Mesodermal cell (in vitro differentiated cells): ENCODE data around the gene C1QTNF6.
"Not testable (repeated sequence)": the region's sequence is repeated elsewhere in the genome, so short reads cannot be mapped to it uniquely, and the experiment has no call there.

Experiments
- H3K27ac ChIP-seq: 2 replicates; pipeline ENCODE4 v1.7.0; 2013; ENCODE audit warnings: mild to moderate bottlenecking, low read depth, low read length, moderate library complexity; ENCODE audit not compliant: severe bottlenecking
- H3K36me3 ChIP-seq: 2 replicates; pipeline ENCODE4 v1.7.1; 2013; ENCODE audit warnings: mild to moderate bottlenecking, low read length, moderate library complexity; ENCODE audit not compliant: control insufficient read depth, insufficient read depth
- H3K4me1 ChIP-seq: one replicate; pipeline ENCODE4 v1.7.1; 2013; ENCODE audit warnings: mild to moderate bottlenecking, low read length; ENCODE audit not compliant: insufficient read depth, control insufficient read depth, poor library complexity, severe bottlenecking
- H3K4me3 ChIP-seq: 2 replicates; pipeline ENCODE4 v1.7.0; 2013; ENCODE audit warnings: low read length, control low read depth, mild to moderate bottlenecking; ENCODE audit not compliant: insufficient read depth, poor library complexity, severe bottlenecking; ENCODE audit errors: extremely low read depth
- H3K9me3 ChIP-seq: 2 replicates; pipeline ENCODE4 v1.7.1; 2013; ENCODE audit warnings: mild to moderate bottlenecking, low read length, moderate library complexity; ENCODE audit not compliant: control insufficient read depth
- WGBS, 2 experiments: methylation state at CpG; one replicate each; pipeline ENCODE4 v1.1.5; 2013; ENCODE audit warnings: missing lambda C conversion rate in 2 of 2; ENCODE audit not compliant: insufficient coverage in 2 of 2; 5-methylcytosine and 5-hydroxymethylcytosine counted together

The C1QTNF6 gene

GRCh38 chr22:37172266-37173245, 15.5 kb downstream of the C1QTNF6 start:
- no peak overlapping the region for H3K27ac ChIP-seq
- 84 to 90% methylated on average over 12 of the region's 14 CpGs for WGBS, 2 experiments
- no peaks in the 10 kb centered on the region for H3K9me3 ChIP-seq
- H3K36me3 ChIP-seq = no peaks in the 10 kb centered on the region
- no peak overlapping the region for H3K4me3 ChIP-seq
- peaks cover 13% of the 10 kb centered on the region for H3K4me1 ChIP-seq

GRCh38 chr22:37171662-37172061, 16.4 kb downstream of the C1QTNF6 start:
- Histone ChIP-seq H3K36me3 (no peaks in the 10 kb centered on the region), H3K9me3 (no peaks in the 10 kb centered on the region), H3K27ac (no peak overlapping the region), H3K4me3 (no peak overlapping the region), H3K4me1 (peaks cover 6% of the 10 kb centered on the region)
- 86 to 98% methylated on average over 1 to 3 of the region's 5 CpGs for WGBS, 2 experiments

- 91 to 92% methylated on average over 11 to 12 of the region's 16 CpGs for WGBS, 2 experiments
- H3K36me3 ChIP-seq, H3K27ac ChIP-seq, H3K9me3 ChIP-seq, H3K4me1 ChIP-seq, H3K4me3 ChIP-seq: not testable (repeated sequence)
These were observed 17.2 kb downstream of the C1QTNF6 start for GRCh38 chr22:37170689-37171405.

- Histone ChIP-seq H3K27ac (no peak overlapping the region), H3K4me3 (no peak overlapping the region), H3K36me3 (no peaks in the 10 kb centered on the region), H3K4me1 (no peaks in the 10 kb centered on the region), H3K9me3 (no peaks in the 10 kb centered on the region)
- WGBS, 2 experiments = 89 to 91% methylated on average over 7 to 10 of the region's 10 CpGs
These were observed 17.9 kb downstream of the C1QTNF6 start for GRCh38 chr22:37169947-37170688.

GRCh38 chr22:37169406-37169805, 18.6 kb downstream of the C1QTNF6 start:
- no peak overlapping the region for H3K4me3 ChIP-seq
- no peaks in the 10 kb centered on the region for H3K9me3 ChIP-seq
- H3K4me1 ChIP-seq = no peaks in the 10 kb centered on the region
- WGBS, 2 experiments = 73 to 82% methylated on average over 8 of the region's 8 CpGs
- H3K36me3 ChIP-seq = no peaks in the 10 kb centered on the region
- H3K27ac ChIP-seq = no peak overlapping the region

- Histone ChIP-seq H3K4me1 (peaks cover 4% of the 10 kb centered on the region), H3K36me3 (no peaks in the 10 kb centered on the region), H3K9me3 (no peaks in the 10 kb centered on the region), H3K4me3 (no peak overlapping the region), H3K27ac (no peak overlapping the region)
- WGBS, 2 experiments = 81 to 82% methylated on average over 5 to 6 of the region's 8 CpGs
These were observed 19.9 kb downstream of the C1QTNF6 start for GRCh38 chr22:37167981-37168647.

GRCh38 chr22:37167176-37167980, 20.7 kb downstream of the C1QTNF6 start:
- WGBS, 2 experiments = 84 to 85% methylated on average over 13 to 16 of the region's 17 CpGs
- Histone ChIP-seq H3K9me3 (no peaks in the 10 kb centered on the region), H3K4me1 (peaks cover 4% of the 10 kb centered on the region), H3K36me3 (no peaks in the 10 kb centered on the region), H3K4me3 (no peak overlapping the region), H3K27ac (no peak overlapping the region)

GRCh38 chr22:37166675-37167066, 21.4 kb downstream of the C1QTNF6 start:
- Histone ChIP-seq H3K4me1 (peaks cover 4% of the 10 kb centered on the region), H3K9me3 (no peaks in the 10 kb centered on the region), H3K36me3 (no peaks in the 10 kb centered on the region), H3K27ac (no peak overlapping the region), H3K4me3 (no peak overlapping the region)
- WGBS, 2 experiments = 15 to 19% methylated on average over 13 of the region's 13 CpGs

GRCh38 chr22:37165940-37166674, 21.9 kb downstream of the C1QTNF6 start:
- Histone ChIP-seq H3K4me1 (peaks cover 4% of the 10 kb centered on the region), H3K4me3 (no peak overlapping the region), H3K36me3 (no peaks in the 10 kb centered on the region), H3K27ac (no peak overlapping the region), H3K9me3 (no peaks in the 10 kb centered on the region)
- 70 to 78% methylated on average over 21 to 22 of the region's 25 CpGs for WGBS, 2 experiments
